Kidney (tissue), 14 donors: ENCODE measurements around the gene CISTR. TPM values are rescaled to one million over a fixed set of nuclear protein-coding genes. Genes with fewer than 3 reads are reported as not detected.

ENCODE experiments used
- DNase-seq, 5 donors: peaks; one replicate each; pipeline ENCODE4 v3.0.0-alpha.2; 2013 to 2020
- FAIRE-seq: peaks from 2 replicates; lab custom pipeline; 2012; peaks lifted over from hg19 to GRCh38; lab: Jason Lieb, UNC
- H3K27ac ChIP-seq, 2 donors: one replicate each; pipeline ENCODE4 v1.7.0; 2013; ENCODE audit warnings: low read depth in 2 of 2, low read length in 2 of 2, inconsistent platforms in 1 of 2
- H3K27me3 ChIP-seq: one replicate; pipeline ENCODE4 v1.7.1; 2013; ENCODE audit warnings: low read length, inconsistent platforms; ENCODE audit not compliant: control insufficient read depth, insufficient read depth
- H3K36me3 ChIP-seq, 3 donors: one replicate each; pipeline versions ENCODE4 v1.7.0 to v1.7.1; 2013; ENCODE audit warnings: low read length in 3 of 3, control low read depth in 1 of 3, inconsistent platforms in 1 of 3; ENCODE audit not compliant: insufficient read depth in 3 of 3, control insufficient read depth in 2 of 3
- H3K4me1 ChIP-seq, 3 donors: one replicate each; pipeline versions ENCODE4 v1.7.0 to v1.7.1; 2013; ENCODE audit warnings: low read length in 3 of 3, inconsistent platforms in 1 of 3, low read depth in 1 of 3; ENCODE audit not compliant: control insufficient read depth in 2 of 3, insufficient read depth in 2 of 3
- H3K4me3 ChIP-seq, 3 donors: one replicate each; pipeline versions ENCODE4 v1.7.0 to v1.8.1; 2013; ENCODE audit warnings: low read length in 3 of 3, control low read depth in 1 of 3, inconsistent platforms in 1 of 3
- H3K9ac ChIP-seq, 3 donors: one replicate each; pipeline versions ENCODE4 v1.7.0 to v1.7.1; 2013; ENCODE audit warnings: low read length in 3 of 3, control low read depth in 1 of 3, inconsistent platforms in 1 of 3
- H3K9me3 ChIP-seq, 3 donors: one replicate each; pipeline versions ENCODE4 v1.7.0 to v1.7.1; 2013; ENCODE audit warnings: low read length in 3 of 3, control low read depth in 1 of 3, inconsistent platforms in 1 of 3; ENCODE audit not compliant: control insufficient read depth in 2 of 3, insufficient read depth in 1 of 3
- CTCF ChIP-seq: IDR thresholded peaks from 3 replicates; pipeline ENCODE4 v1.5.1; 2012; ENCODE audit warnings: mild to moderate bottlenecking, moderate library complexity, borderline replicate concordance; ENCODE audit not compliant: insufficient read depth; ENCODE audit errors: extremely low read depth
- intact Hi-C: fragments of 100-400 bp; cut with DNase I; formaldehyde crosslinking; loops from one replicate; pipeline ENCODE4 v1.11.1; 2022
- polyA plus RNA-seq: library from polyadenylated mRNA; stranded (reverse); fragments of 350-450 nt; fragmentation: Illumina TruSeq; extraction: RNeasy Lipid Tissue Mini Kit (QIAGEN cat#74804); gene quantifications from one replicate; pipeline ENCODE4 v1.2.3, GENCODE V29; 2014; ENCODE audit warnings: low read depth, low replicate concordance; ENCODE audit not compliant: insufficient read depth
- total RNA-seq: library from RNA; stranded (reverse); fragmentation: NEBNext Ultra II Directional; extraction: Animal tissue kit (Norgen Biotek cat#: 25700); gene quantifications from one replicate; pipeline ENCODE4 v1.2.1, GENCODE V29; 2021
- donor health status: control.
- donor health status: control.
- donor health status: control.
- donor health status: control.
- donor health status: control.
- donor health status: DM: yes; HTN: yes; CAD: no.
- donor health status: Normal renal cell carcinoma (clear cell type).

The CISTR gene
- total and polyA plus RNA-seq, 2 donors from 2014 or later, result not detected

GRCh38 chr12:53755451-53755891 is 3.7 kb upstream of the CISTR start:
- H3K27ac ChIP-seq, result no peak overlapping the region
- DNase-seq (no peak), FAIRE-seq (no peak)
- H3K4me1 ChIP-seq, result peaks cover 0 to 9% (median 2%) of the 10 kb centered on the region in 3 donors
- intact Hi-C loops, result no loop called here
- H3K27me3 ChIP-seq, result peaks cover 17% of the 10 kb centered on the region
- TF ChIP-seq CTCF, result no peak
- H3K36me3 ChIP-seq, result no peaks in the 10 kb centered on the region
- no peak overlapping the region for H3K4me3 ChIP-seq
- H3K9me3 ChIP-seq, result no peaks in the 10 kb centered on the region
- no peak overlapping the region for H3K9ac ChIP-seq

GRCh38 chr12:53754633-53755264 is 3.0 kb upstream of the CISTR start:
- Histone ChIP-seq H3K4me1 (peaks cover 0 to 11% (median 6%) of the 10 kb centered on the region in 3 donors), H3K9ac (no peak overlapping the region), H3K36me3 (no peaks in the 10 kb centered on the region), H3K27me3 (peaks cover 23% of the 10 kb centered on the region), H3K27ac (no peak overlapping the region), H3K9me3 (no peaks in the 10 kb centered on the region), H3K4me3 (no peak overlapping the region)
- no peak for TF ChIP-seq CTCF
- no peak for FAIRE-seq
- peak in 1 of 5 donors; percentile 68 for DNase-seq
- intact Hi-C loops, result no loop called here

- Histone ChIP-seq H3K4me3 (no peak overlapping the region), H3K9ac (no peak overlapping the region), H3K27ac (no peak overlapping the region), H3K9me3 (no peaks in the 10 kb centered on the region), H3K36me3 (no peaks in the 10 kb centered on the region), H3K27me3 (peaks cover 23% of the 10 kb centered on the region), H3K4me1 (peaks cover 0 to 11% (median 6%) of the 10 kb centered on the region in 3 donors)
- FAIRE-seq (no peak), DNase-seq (no peak)
- intact Hi-C loops, result no loop called here
- no peak for TF ChIP-seq CTCF
These were observed 2.4 kb upstream of the CISTR start for GRCh38 chr12:53754188-53754585.
